Loucy (cell line): ENCODE data around the gene ATP11A.

Experiments used
- EZH2phosphoT487 ChIP-seq: fragments of 200-600 bp; IDR thresholded peaks from 2 replicates; pipeline ENCODE4 v1.6.1; 2018; ENCODE audit warnings: antibody characterized with exemption, mild to moderate bottlenecking, moderate library complexity, borderline replicate concordance
- TF ChIP-seq, protein P1 (sequence below): fragments of 200-600 bp; sonication (generic); conservative IDR thresholded peaks from 2 replicates; pipeline ENCODE4 v1.5.1; 2014; ENCODE audit warnings: mild to moderate bottlenecking, antibody characterized with exemption, low read length

- TF ChIP-seq, protein P1, sequence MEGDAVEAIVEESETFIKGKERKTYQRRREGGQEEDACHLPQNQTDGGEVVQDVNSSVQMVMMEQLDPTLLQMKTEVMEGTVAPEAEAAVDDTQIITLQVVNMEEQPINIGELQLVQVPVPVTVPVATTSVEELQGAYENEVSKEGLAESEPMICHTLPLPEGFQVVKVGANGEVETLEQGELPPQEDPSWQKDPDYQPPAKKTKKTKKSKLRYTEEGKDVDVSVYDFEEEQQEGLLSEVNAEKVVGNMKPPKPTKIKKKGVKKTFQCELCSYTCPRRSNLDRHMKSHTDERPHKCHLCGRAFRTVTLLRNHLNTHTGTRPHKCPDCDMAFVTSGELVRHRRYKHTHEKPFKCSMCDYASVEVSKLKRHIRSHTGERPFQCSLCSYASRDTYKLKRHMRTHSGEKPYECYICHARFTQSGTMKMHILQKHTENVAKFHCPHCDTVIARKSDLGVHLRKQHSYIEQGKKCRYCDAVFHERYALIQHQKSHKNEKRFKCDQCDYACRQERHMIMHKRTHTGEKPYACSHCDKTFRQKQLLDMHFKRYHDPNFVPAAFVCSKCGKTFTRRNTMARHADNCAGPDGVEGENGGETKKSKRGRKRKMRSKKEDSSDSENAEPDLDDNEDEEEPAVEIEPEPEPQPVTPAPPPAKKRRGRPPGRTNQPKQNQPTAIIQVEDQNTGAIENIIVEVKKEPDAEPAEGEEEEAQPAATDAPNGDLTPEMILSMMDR: no peak
- no peak for TF ChIP-seq EZH2phosphoT487
Observed at GRCh38 chr13:112762690-112763080, 72.8 kb downstream of the ATP11A start.
